Keratinocyte (primary cell): Measurements from ENCODE around the gene TM2D1. TPM values are rescaled to one million over a fixed set of nuclear protein-coding genes. Genes with fewer than 3 reads are reported as not detected.

Experiments
- DNase-seq: peaks from one replicate; pipeline ENCODE4 v3.0.0-alpha.2; 2011; ENCODE audit warnings: low read depth, missing footprints, low spot score
- FAIRE-seq: peaks from 2 replicates; lab custom pipeline; 2011; peaks lifted over from hg19 to GRCh38; lab: Jason Lieb, UNC
- H2AFZ ChIP-seq: 2 replicates; pipeline ENCODE4 v1.6.0; 2012; ENCODE audit warnings: low read length, control low read depth, inconsistent platforms; ENCODE audit not compliant: control insufficient read depth
- H3K27ac ChIP-seq: 2 replicates; pipeline ENCODE4 v1.5.1; 2011; ENCODE audit warnings: low read length; ENCODE audit not compliant: control insufficient read depth, insufficient read depth
- H3K27me3 ChIP-seq: 3 replicates; pipeline ENCODE4 v1.6.0; 2011; ENCODE audit warnings: low read length; ENCODE audit not compliant: control insufficient read depth, insufficient read depth; ENCODE audit errors: extremely low read depth
- H3K36me3 ChIP-seq, 2 experiments: 2 replicates in 1 of 2; 3 replicates in 1 of 2; pipeline ENCODE4 v1.5.1; 2011; ENCODE audit warnings: low read length in 2 of 2, mild to moderate bottlenecking in 1 of 2; ENCODE audit not compliant: control insufficient read depth in 2 of 2, insufficient read depth in 2 of 2; ENCODE audit errors: extremely low read depth in 1 of 2
- H3K4me1 ChIP-seq: 3 replicates; pipeline ENCODE4 v1.5.1; 2011; ENCODE audit warnings: low read length; ENCODE audit not compliant: control insufficient read depth, insufficient read depth; ENCODE audit errors: extremely low read depth
- H3K4me2 ChIP-seq: 3 replicates; pipeline ENCODE4 v1.6.0; 2011; ENCODE audit warnings: low read depth, low read length; ENCODE audit not compliant: control insufficient read depth, insufficient read depth; ENCODE audit errors: extremely low read depth
- H3K4me3 ChIP-seq, 3 experiments: fragments of 200-600 bp in 1 of 3; sonication (generic) in 1 of 3; 2 replicates in 2 of 3; 3 replicates in 1 of 3; pipeline ENCODE4 v1.5.1; 2011 to 2016; ENCODE audit warnings: low read length in 3 of 3, mild to moderate bottlenecking in 3 of 3, control low read depth in 2 of 3, inconsistent platforms in 1 of 3, low read depth in 1 of 3, mixed read lengths in 1 of 3, mixed run types in 1 of 3, moderate library complexity in 1 of 3; ENCODE audit not compliant: control insufficient read depth in 2 of 3, insufficient read depth in 2 of 3; ENCODE audit errors: extremely low read depth in 1 of 3
- H3K79me2 ChIP-seq: 2 replicates; pipeline ENCODE4 v1.6.0; 2012; ENCODE audit warnings: low read length; ENCODE audit not compliant: control insufficient read depth, insufficient read depth
- H3K9ac ChIP-seq: 3 replicates; pipeline ENCODE4 v1.6.0; 2011; ENCODE audit warnings: low read length; ENCODE audit not compliant: control insufficient read depth, insufficient read depth; ENCODE audit errors: extremely low read depth
- H3K9me1 ChIP-seq: 3 replicates; pipeline ENCODE4 v1.6.0; 2011; ENCODE audit warnings: low read length; ENCODE audit not compliant: control insufficient read depth, insufficient read depth; ENCODE audit errors: extremely low read depth
- H3K9me3 ChIP-seq: 2 replicates; pipeline ENCODE4 v1.5.1; 2012; ENCODE audit warnings: low read depth, low read length; ENCODE audit not compliant: control insufficient read depth
- H4K20me1 ChIP-seq: 3 replicates; pipeline ENCODE4 v1.6.0; 2011; ENCODE audit warnings: low read length; ENCODE audit not compliant: control insufficient read depth, insufficient read depth; ENCODE audit errors: extremely low read depth
- EZH2 ChIP-seq: IDR thresholded peaks from one replicate; pipeline ENCODE4 v1.6.1; 2012; ENCODE audit warnings: inconsistent platforms, mild to moderate bottlenecking, low read length, moderate library complexity
- dilution Hi-C: fragments of 300-500 bp; cut with MboI; formaldehyde crosslinking; loops from one replicate; pipeline ENCODE4 v1.7.0; 2020; ENCODE audit warnings: low sequenced_read_pairs; ENCODE audit not compliant: extremely low pct_ligation_motif_present
- polyA plus RNA-seq, 5 experiments: library from polyadenylated mRNA; depleted of rRNA in 3 of 5; stranded (reverse) in 3 of 5; stranded (forward) in 1 of 5; unstranded in 1 of 5; fragments of >200 nt; gene quantifications; 1 replicate in 1 of 5; 2 replicates in 3 of 5; 3 replicates in 1 of 5; pipeline versions ENCODE4 v1.2.1 to v1.2.3, GENCODE V29; 2011 to 2012; ENCODE audit warnings: missing spikeins in 2 of 5, low read depth in 1 of 5, low replicate concordance in 1 of 5
- TF ChIP-seq, protein P1 (sequence below), 3 experiments: IDR thresholded peaks in 1 of 3; conservative IDR thresholded peaks in 1 of 3; optimal IDR thresholded peaks in 1 of 3; 2 replicates in 2 of 3; 3 replicates in 1 of 3; pipeline versions ENCODE3 to v1.5.1; 2011; ENCODE audit warnings: low read length in 3 of 3, mild to moderate bottlenecking in 3 of 3, moderate library complexity in 2 of 3, control low read depth in 1 of 3, inconsistent platforms in 1 of 3; ENCODE audit not compliant: insufficient read depth in 2 of 3; ENCODE audit errors: extremely low read depth in 1 of 3

The TM2D1 gene
- polyA plus RNA-seq, 1 donor (not counting 4 experiments of a cell fraction or from before 2014, with no cell fraction given): 70.2 TPM

DNA sequence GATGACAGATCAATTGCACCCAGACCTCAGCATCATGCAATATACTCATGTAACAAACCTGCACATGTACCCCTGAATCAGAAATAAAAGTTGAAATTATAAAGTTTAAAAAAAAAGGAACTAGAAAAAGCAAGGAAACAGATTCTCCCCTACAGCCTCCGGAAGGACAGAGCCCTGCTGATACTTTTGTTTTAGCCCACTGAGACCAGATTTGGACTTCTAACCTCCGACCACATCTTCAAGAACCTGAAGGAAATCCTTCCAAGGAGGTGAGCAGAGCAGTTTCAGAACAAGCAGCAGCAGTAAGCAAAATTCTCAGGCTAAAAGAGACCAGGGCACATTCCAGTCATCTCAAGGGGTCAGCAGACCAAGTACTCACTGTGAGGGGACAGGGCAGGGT is 54.5 kb downstream of the TM2D1 start:
- Histone ChIP-seq H3K4me3 (no peak overlapping the region), H2AFZ (no peak overlapping the region), H3K9me1 (no peaks in the 10 kb centered on the region), H3K27ac (no peak overlapping the region), H3K9ac (no peak overlapping the region), H3K4me2 (no peak overlapping the region), H3K27me3 (no peaks in the 10 kb centered on the region), H4K20me1 (no peaks in the 10 kb centered on the region), H3K36me3 (no peaks in the 10 kb centered on the region), H3K9me3 (no peaks in the 10 kb centered on the region), H3K79me2 (no peaks in the 10 kb centered on the region), H3K4me1 (peaks cover 3% of the 10 kb centered on the region)
- DNase-seq (no peak), FAIRE-seq (no peak)
- dilution Hi-C loops: no loop called here
- TF ChIP-seq, protein P1, sequence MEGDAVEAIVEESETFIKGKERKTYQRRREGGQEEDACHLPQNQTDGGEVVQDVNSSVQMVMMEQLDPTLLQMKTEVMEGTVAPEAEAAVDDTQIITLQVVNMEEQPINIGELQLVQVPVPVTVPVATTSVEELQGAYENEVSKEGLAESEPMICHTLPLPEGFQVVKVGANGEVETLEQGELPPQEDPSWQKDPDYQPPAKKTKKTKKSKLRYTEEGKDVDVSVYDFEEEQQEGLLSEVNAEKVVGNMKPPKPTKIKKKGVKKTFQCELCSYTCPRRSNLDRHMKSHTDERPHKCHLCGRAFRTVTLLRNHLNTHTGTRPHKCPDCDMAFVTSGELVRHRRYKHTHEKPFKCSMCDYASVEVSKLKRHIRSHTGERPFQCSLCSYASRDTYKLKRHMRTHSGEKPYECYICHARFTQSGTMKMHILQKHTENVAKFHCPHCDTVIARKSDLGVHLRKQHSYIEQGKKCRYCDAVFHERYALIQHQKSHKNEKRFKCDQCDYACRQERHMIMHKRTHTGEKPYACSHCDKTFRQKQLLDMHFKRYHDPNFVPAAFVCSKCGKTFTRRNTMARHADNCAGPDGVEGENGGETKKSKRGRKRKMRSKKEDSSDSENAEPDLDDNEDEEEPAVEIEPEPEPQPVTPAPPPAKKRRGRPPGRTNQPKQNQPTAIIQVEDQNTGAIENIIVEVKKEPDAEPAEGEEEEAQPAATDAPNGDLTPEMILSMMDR (optimal IDR thresholded peaks at IDR 0.05 in 1 of 3, IDR thresholded peaks at IDR 0.05 in 1 of 3, conservative IDR thresholded peaks at IDR 0.05 in 1 of 3; ENCODE audit: extremely low read depth in 1 of 3, insufficient read depth in 2 of 3, low read length in 3 of 3): no peak
- no peak for TF ChIP-seq EZH2

DNA sequence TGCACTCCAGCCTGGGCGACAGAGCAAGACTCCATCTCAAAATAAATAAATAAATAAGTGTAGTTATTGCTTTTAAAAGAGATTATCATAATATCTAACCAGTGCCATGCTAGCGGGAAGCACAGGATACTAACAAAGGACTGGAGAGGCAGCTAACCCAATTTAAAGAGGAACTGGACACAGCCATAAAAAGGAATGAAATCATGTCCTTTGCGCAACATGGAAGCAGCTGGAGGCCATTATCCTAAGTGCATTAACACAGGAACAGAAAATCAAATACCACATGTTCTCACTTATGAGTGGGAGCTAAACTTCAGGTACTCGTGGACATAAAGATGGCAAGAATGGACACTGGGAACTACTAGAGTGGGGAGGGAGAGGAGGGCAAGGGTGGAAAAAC is 54.9 kb downstream of the TM2D1 start:
- dilution Hi-C loops: no loop called here
- Histone ChIP-seq H3K9ac (no peak overlapping the region), H3K4me3 (no peak overlapping the region), H3K79me2 (no peaks in the 10 kb centered on the region), H3K9me1 (no peaks in the 10 kb centered on the region), H3K36me3 (no peaks in the 10 kb centered on the region), H2AFZ (no peak overlapping the region), H4K20me1 (no peaks in the 10 kb centered on the region), H3K27ac (no peak overlapping the region), H3K9me3 (no peaks in the 10 kb centered on the region), H3K4me1 (peaks cover 3% of the 10 kb centered on the region), H3K27me3 (no peaks in the 10 kb centered on the region), H3K4me2 (no peak overlapping the region)
- no peak for TF ChIP-seq EZH2
- TF ChIP-seq, protein P1 (optimal IDR thresholded peaks at IDR 0.05 in 1 of 3, IDR thresholded peaks at IDR 0.05 in 1 of 3, conservative IDR thresholded peaks at IDR 0.05 in 1 of 3; ENCODE audit: extremely low read depth in 1 of 3, insufficient read depth in 2 of 3, low read length in 3 of 3): no peak
- FAIRE-seq (no peak), DNase-seq (no peak)
